GM18519 (cell line): ENCODE measurements around the gene SNX32.

ENCODE experiments used
- ATAC-seq: cut with Tn5 transposase; IDR thresholded peaks from one replicate; pipeline ENCODE4 v1.9.1; 2021; ENCODE audit warnings: mild to moderate bottlenecking, moderate library complexity; ENCODE audit not compliant: unreplicated experiment, low FRiP score

SNX32 gene

GRCh38 chr11:65854852-65855837, 21.4 kb downstream of the SNX32 start:
- ATAC-seq = no peak

GRCh38 chr11:65855927-65856363, 22.2 kb downstream of the SNX32 start:
- ATAC-seq = no peak

GRCh38 chr11:65856689-65857499, 23.1 kb downstream of the SNX32 start:
- no peak for ATAC-seq

- no peak for ATAC-seq
These were observed 23.7 kb downstream of the SNX32 start for GRCh38 chr11:65857500-65857852.

- peak; percentile 36 for ATAC-seq
These were observed 24.3 kb downstream of the SNX32 start, which contains the start of gene CFL1 for GRCh38 chr11:65857853-65858680. CFL1 (minus strand) TSS chr11:65858180; CDS start chr11:65858099, 81 bp downstream.

- ATAC-seq = no peak
These were observed 24.9 kb downstream of the SNX32 start for GRCh38 chr11:65858681-65859087.

GRCh38 chr11:65859095-65859811, 25.5 kb downstream of the SNX32 start:
- peak; percentile 44 for ATAC-seq

- no peak for ATAC-seq
These were observed 26.1 kb downstream of the SNX32 start for GRCh38 chr11:65859812-65860277.

GRCh38 chr11:65860278-65861164, 26.8 kb downstream of the SNX32 start, which contains the start of gene MUS81:
MUS81 (plus strand) TSS chr11:65860433; CDS start chr11:65860754, 321 bp downstream.
- no peak for ATAC-seq

- ATAC-seq = no peak
These were observed 27.4 kb downstream of the SNX32 start for GRCh38 chr11:65861165-65861505.

GRCh38 chr11:65861533-65862183, 27.9 kb downstream of the SNX32 start:
- no peak for ATAC-seq

GRCh38 chr11:65862191-65862735, 28.5 kb downstream of the SNX32 start:
- no peak for ATAC-seq

- no peak for ATAC-seq
These were observed 29.5 kb downstream of the SNX32 start for GRCh38 chr11:65862941-65863888.

- ATAC-seq = no peak
These were observed 30.3 kb downstream of the SNX32 start for GRCh38 chr11:65863889-65864705.

GRCh38 chr11:65864706-65865471, 31.1 kb downstream of the SNX32 start:
- no peak for ATAC-seq
